Kidney (tissue), 14 donors: ENCODE data around the gene KRTAP9-6. TPM values are rescaled to one million over a fixed set of nuclear protein-coding genes. Genes with fewer than 3 reads are reported as not detected.

ENCODE experiments used
- DNase-seq, 5 donors: peaks; one replicate each; pipeline ENCODE4 v3.0.0-alpha.2; 2013 to 2020
- FAIRE-seq: peaks from 2 replicates; lab custom pipeline; 2012; peaks lifted over from hg19 to GRCh38; lab: Jason Lieb, UNC
- H3K27ac ChIP-seq, 2 donors: one replicate each; pipeline ENCODE4 v1.7.0; 2013; ENCODE audit warnings: low read depth in 2 of 2, low read length in 2 of 2, inconsistent platforms in 1 of 2
- H3K27me3 ChIP-seq: one replicate; pipeline ENCODE4 v1.7.1; 2013; ENCODE audit warnings: low read length, inconsistent platforms; ENCODE audit not compliant: control insufficient read depth, insufficient read depth
- H3K36me3 ChIP-seq, 3 donors: one replicate each; pipeline versions ENCODE4 v1.7.0 to v1.7.1; 2013; ENCODE audit warnings: low read length in 3 of 3, control low read depth in 1 of 3, inconsistent platforms in 1 of 3; ENCODE audit not compliant: insufficient read depth in 3 of 3, control insufficient read depth in 2 of 3
- H3K4me1 ChIP-seq, 3 donors: one replicate each; pipeline versions ENCODE4 v1.7.0 to v1.7.1; 2013; ENCODE audit warnings: low read length in 3 of 3, inconsistent platforms in 1 of 3, low read depth in 1 of 3; ENCODE audit not compliant: control insufficient read depth in 2 of 3, insufficient read depth in 2 of 3
- H3K4me3 ChIP-seq, 3 donors: one replicate each; pipeline versions ENCODE4 v1.7.0 to v1.8.1; 2013; ENCODE audit warnings: low read length in 3 of 3, control low read depth in 1 of 3, inconsistent platforms in 1 of 3
- H3K9ac ChIP-seq, 3 donors: one replicate each; pipeline versions ENCODE4 v1.7.0 to v1.7.1; 2013; ENCODE audit warnings: low read length in 3 of 3, control low read depth in 1 of 3, inconsistent platforms in 1 of 3
- H3K9me3 ChIP-seq, 3 donors: one replicate each; pipeline versions ENCODE4 v1.7.0 to v1.7.1; 2013; ENCODE audit warnings: low read length in 3 of 3, control low read depth in 1 of 3, inconsistent platforms in 1 of 3; ENCODE audit not compliant: control insufficient read depth in 2 of 3, insufficient read depth in 1 of 3
- intact Hi-C: fragments of 100-400 bp; cut with DNase I; formaldehyde crosslinking; loops from one replicate; pipeline ENCODE4 v1.11.1; 2022
- polyA plus RNA-seq: library from polyadenylated mRNA; stranded (reverse); fragments of 350-450 nt; fragmentation: Illumina TruSeq; extraction: RNeasy Lipid Tissue Mini Kit (QIAGEN cat#74804); gene quantifications from one replicate; pipeline ENCODE4 v1.2.3, GENCODE V29; 2014; ENCODE audit warnings: low read depth, low replicate concordance; ENCODE audit not compliant: insufficient read depth
- total RNA-seq: library from RNA; stranded (reverse); fragmentation: NEBNext Ultra II Directional; extraction: Animal tissue kit (Norgen Biotek cat#: 25700); gene quantifications from one replicate; pipeline ENCODE4 v1.2.1, GENCODE V29; 2021
- TF ChIP-seq, protein P1 (sequence below): IDR thresholded peaks from 3 replicates; pipeline ENCODE4 v1.5.1; 2012; ENCODE audit warnings: mild to moderate bottlenecking, moderate library complexity, borderline replicate concordance; ENCODE audit not compliant: insufficient read depth; ENCODE audit errors: extremely low read depth
- donor health status: control.
- donor health status: control.
- donor health status: control.
- donor health status: control.
- donor health status: control.
- donor health status: DM: yes; HTN: yes; CAD: no.
- donor health status: Normal renal cell carcinoma (clear cell type).

Gene KRTAP9-6
- total and polyA plus RNA-seq, 2 donors from 2014 or later, result not detected

- Histone ChIP-seq H3K36me3 (no peaks in the 10 kb centered on the region), H3K27ac (no peak overlapping the region), H3K9ac (no peak overlapping the region), H3K9me3 (no peaks in the 10 kb centered on the region), H3K4me3 (no peak overlapping the region), H3K27me3 (no peaks in the 10 kb centered on the region), H3K4me1 (no peaks in the 10 kb centered on the region)
- intact Hi-C loops, result no loop called here
- DNase-seq (no peak), FAIRE-seq (no peak)
- TF ChIP-seq, protein P1, sequence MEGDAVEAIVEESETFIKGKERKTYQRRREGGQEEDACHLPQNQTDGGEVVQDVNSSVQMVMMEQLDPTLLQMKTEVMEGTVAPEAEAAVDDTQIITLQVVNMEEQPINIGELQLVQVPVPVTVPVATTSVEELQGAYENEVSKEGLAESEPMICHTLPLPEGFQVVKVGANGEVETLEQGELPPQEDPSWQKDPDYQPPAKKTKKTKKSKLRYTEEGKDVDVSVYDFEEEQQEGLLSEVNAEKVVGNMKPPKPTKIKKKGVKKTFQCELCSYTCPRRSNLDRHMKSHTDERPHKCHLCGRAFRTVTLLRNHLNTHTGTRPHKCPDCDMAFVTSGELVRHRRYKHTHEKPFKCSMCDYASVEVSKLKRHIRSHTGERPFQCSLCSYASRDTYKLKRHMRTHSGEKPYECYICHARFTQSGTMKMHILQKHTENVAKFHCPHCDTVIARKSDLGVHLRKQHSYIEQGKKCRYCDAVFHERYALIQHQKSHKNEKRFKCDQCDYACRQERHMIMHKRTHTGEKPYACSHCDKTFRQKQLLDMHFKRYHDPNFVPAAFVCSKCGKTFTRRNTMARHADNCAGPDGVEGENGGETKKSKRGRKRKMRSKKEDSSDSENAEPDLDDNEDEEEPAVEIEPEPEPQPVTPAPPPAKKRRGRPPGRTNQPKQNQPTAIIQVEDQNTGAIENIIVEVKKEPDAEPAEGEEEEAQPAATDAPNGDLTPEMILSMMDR, result no peak
Observed at GRCh38 chr17:41287050-41287449, 21.9 kb downstream of the KRTAP9-6 start.

DNA sequence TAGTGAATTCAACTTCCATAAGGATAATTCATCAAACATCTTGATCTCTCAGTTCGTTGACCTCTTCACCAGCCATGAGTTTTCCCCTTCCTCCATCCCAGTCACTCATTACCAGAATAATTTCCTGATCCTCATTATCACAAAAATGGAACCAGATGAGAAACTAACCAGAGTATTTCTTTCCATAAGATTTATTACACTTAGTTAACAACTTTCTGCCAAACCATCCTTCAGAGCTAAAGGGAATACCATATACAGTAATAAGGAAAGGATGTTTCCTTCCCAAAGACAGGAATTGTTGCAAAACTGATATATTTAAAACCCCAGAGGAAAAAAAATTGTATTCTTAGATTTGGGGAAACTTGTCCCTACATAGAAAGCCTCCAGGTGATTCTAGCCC, 28.8 kb downstream of the KRTAP9-6 start:
- FAIRE-seq, result no peak
- no peaks in the 10 kb centered on the region for H3K36me3 ChIP-seq
- no peak overlapping the region for H3K27ac ChIP-seq
- H3K9ac ChIP-seq, result no peak overlapping the region
- no peaks in the 10 kb centered on the region for H3K27me3 ChIP-seq
- no peak overlapping the region for H3K4me3 ChIP-seq
- H3K9me3 ChIP-seq, result no peaks in the 10 kb centered on the region
- no peaks in the 10 kb centered on the region for H3K4me1 ChIP-seq
- TF ChIP-seq, protein P1, result no peak
- DNase-seq, result no peak
- intact Hi-C loops, result no loop called here

- TF ChIP-seq, protein P1, result no peak
- H3K4me3 ChIP-seq, result no peak overlapping the region
- H3K9me3 ChIP-seq, result no peaks in the 10 kb centered on the region
- no peaks in the 10 kb centered on the region for H3K36me3 ChIP-seq
- intact Hi-C loops, result no loop called here
- no peaks in the 10 kb centered on the region for H3K4me1 ChIP-seq
- peak in 2 of 5 donors; percentile 21 to 23 for DNase-seq
- H3K27me3 ChIP-seq, result no peaks in the 10 kb centered on the region
- H3K27ac ChIP-seq, result no peak overlapping the region
- no peak for FAIRE-seq
- no peak overlapping the region for H3K9ac ChIP-seq
Observed at GRCh38 chr17:41296846-41297245, 31.7 kb downstream of the KRTAP9-6 start.
